AG09309 (cell line): ENCODE measurements around the gene BCAR1.
"Not testable (repeated sequence)": the region's sequence is repeated elsewhere in the genome, so short reads cannot be mapped to it uniquely, and the experiment has no call there.

Source experiments
- DNase-seq: peaks from one replicate; pipeline ENCODE4 v3.0.0-alpha.2; 2010; ENCODE audit warnings: low read depth
- H3K4me3 ChIP-seq: 2 replicates; pipeline ENCODE4 v1.5.1; 2011; ENCODE audit warnings: mild to moderate bottlenecking, low read depth, low read length, moderate library complexity; ENCODE audit not compliant: control insufficient read depth
- TF ChIP-seq, protein P1 (sequence below): IDR thresholded peaks from 2 replicates; pipeline ENCODE4 v1.5.1; 2011; ENCODE audit warnings: mild to moderate bottlenecking, low read depth, low read length, inconsistent platforms; ENCODE audit not compliant: insufficient read depth, control insufficient read depth; ENCODE audit errors: missing control alignments

Gene BCAR1

DNA sequence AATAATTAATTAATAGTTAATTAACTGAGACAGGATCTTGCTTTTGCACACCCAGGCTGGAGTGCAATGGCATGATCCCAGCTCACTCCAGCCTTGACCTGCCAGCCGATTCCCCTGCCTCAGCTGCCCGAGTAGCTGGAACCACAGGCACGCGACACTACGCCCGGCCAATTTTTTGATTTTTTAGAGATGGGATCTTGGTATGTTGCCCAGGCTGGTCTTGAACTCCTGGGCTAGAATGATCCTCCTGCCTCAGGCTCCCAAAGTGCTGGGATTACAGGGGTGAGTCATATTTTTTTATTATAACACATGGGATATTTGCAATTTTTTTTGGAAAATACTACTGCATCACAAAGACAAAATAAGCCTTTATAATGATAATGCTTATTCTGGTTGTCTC lies 30.4 kb upstream of the BCAR1 start:
- TF ChIP-seq, protein P1, sequence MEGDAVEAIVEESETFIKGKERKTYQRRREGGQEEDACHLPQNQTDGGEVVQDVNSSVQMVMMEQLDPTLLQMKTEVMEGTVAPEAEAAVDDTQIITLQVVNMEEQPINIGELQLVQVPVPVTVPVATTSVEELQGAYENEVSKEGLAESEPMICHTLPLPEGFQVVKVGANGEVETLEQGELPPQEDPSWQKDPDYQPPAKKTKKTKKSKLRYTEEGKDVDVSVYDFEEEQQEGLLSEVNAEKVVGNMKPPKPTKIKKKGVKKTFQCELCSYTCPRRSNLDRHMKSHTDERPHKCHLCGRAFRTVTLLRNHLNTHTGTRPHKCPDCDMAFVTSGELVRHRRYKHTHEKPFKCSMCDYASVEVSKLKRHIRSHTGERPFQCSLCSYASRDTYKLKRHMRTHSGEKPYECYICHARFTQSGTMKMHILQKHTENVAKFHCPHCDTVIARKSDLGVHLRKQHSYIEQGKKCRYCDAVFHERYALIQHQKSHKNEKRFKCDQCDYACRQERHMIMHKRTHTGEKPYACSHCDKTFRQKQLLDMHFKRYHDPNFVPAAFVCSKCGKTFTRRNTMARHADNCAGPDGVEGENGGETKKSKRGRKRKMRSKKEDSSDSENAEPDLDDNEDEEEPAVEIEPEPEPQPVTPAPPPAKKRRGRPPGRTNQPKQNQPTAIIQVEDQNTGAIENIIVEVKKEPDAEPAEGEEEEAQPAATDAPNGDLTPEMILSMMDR: no peak
- no peak for DNase-seq
- no peak overlapping the region for H3K4me3 ChIP-seq

DNA sequence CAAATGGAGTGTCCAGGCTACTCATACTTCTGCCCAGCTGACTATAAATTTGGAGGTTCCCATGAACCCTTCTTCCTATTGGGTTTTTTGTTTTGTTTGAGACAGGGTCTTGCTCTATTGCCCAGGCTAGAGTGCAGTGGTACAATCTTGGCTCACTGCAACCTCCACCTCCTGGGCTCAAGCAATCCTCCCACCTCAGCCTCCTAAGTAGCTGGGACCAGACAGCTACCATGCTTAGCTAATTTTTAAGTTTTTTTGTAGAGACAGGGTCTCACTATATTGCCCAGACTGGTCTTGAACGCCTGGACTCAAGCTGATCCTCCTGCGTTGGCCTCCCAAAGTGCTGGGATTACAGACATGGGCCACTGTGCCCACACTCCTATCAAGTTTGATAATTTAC lies 29.6 kb upstream of the BCAR1 start:
- DNase-seq, H3K4me3 ChIP-seq: not testable (repeated sequence)

DNA sequence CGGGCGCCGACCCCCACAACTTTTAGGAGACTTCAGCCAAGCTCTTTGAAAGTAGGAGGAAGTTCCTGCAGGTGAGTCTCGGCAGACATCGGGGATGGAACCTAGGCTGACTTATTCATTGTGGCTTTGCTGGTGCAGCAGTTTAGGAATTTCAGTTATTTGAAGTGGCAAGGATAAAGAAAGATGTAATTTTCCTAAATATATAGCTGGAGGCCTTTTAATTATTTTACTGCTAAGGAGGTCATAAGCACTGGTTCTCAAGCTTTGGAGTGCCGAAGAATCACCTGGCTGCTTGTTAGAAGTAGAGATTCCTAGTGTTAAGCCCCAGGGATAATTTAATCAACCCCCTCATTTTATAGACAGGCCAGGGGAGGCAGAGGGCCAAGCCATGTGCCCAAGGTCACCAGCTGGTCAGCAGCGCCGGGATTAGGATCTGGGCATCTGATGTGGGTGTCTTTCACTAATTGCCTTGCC lies 28.9 kb upstream of the BCAR1 start:
- TF ChIP-seq, protein P1: no peak
- H3K4me3 ChIP-seq: no peak overlapping the region
- DNase-seq: no peak

DNA sequence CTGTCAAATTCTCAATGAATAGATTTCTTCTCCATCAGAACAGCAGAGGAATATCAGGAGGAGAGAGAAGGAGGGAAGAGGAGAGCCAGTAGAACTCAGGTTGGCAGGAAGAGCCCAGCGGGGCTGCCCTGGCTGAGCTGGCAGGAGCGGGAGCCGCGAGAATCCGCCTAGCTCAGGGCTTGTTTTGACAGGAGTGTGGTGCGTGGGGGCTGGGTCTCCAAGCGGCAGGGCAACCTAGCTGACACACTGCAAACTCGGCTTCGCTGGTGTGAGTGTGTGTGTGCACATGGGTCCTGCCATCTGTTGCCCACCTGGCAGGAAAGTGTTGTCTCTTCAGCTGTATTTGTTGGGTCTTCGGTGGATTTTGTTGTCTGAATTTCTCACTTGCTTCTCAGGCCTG lies 27.9 kb upstream of the BCAR1 start:
- DNase-seq: no peak
- TF ChIP-seq, protein P1: no peak
- no peak overlapping the region for H3K4me3 ChIP-seq

DNA sequence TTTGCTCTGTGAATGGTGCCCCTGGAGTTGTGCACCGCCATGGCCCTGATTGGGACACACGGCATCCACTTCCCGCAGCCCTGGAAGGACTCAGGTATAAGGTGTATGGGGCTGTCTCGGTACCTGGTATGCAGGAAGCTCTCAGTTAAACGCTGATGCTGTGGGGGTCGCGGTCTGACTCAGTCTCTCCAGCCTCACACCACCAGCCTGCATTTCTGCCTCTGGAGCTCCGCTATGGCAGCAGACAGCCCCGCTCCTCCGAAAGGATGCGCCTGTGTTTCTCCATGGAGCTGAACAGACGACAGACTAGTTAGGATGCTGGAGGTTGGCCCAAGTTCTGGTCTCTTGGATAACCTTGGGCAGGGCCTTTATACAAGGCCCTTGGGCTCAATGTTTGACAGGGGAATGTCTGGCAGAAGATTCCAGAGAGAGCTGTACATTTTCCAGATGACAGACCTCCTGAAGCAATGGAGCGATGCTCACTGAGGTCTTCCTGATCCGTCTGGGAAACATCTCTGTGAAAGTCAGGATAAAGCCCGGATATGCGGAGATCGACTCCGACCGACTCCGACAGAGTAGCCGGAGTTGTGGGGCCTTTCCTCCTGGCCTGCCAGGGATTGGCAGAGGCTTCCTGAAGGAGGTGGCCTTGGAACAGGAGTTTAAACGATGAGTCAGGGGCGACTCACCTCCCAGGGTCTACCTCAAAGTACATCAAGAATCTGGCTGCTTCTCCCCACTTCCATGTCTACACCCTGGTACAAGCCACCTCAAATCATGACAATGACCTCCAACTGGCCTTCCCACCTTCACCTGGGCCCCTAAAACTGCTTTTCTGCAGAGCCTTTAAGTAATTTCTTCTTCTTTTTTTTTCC lies 21.9 kb upstream of the BCAR1 start:
- no peak overlapping the region for H3K4me3 ChIP-seq
- no peak for DNase-seq
- TF ChIP-seq, protein P1: no peak

DNA sequence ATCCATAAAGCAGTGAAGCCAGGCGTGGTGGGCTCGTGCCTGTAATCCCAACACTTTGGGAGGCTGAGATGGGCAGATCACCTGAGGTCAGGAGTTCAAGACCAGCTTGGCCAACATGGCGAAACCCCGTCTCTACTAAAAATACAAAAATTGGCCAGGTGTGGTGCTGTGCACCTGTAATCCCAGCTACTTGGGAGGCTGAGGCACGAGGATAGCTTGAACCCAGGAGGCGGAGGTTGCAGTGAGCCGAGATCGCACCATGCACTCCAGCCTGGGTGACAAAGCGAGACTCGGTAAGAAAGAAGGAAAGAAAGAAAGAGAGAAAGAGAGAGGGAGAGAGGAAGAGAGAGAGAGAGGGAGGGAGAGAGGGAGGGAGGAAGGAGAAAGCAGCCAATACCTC lies 21.2 kb upstream of the BCAR1 start:
- DNase-seq, H3K4me3 ChIP-seq: not testable (repeated sequence)

DNA sequence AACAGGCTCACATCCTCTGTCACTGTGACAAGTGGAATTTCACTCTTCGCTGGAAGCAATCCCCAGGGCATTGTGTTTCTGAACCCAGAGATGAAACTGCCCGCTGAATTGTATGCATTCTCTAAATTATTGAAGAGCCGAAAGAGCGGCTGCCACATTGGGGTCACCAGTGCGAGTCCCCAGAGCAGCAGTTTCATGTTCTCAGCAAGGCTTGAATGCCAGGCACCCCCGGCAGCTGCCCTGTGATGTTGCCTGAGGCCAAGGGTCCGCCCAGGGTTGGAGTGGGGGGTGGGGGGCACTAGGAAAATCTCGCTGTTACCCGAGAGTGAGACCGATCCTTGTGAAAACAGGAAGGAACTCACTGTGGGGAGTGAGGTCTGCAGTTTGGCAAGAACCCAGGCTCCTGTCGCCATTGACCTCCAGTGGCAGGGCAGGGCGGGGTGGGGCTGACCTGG lies 20.7 kb upstream of the BCAR1 start:
- TF ChIP-seq, protein P1: no peak
- no peak for DNase-seq
- no peak overlapping the region for H3K4me3 ChIP-seq
